Heart right ventricle (tissue), 16 donors: ENCODE data around the gene B3GNT5. TPM values are rescaled to one million over a fixed set of nuclear protein-coding genes. Genes with fewer than 3 reads are reported as not detected.

Experiments used
- ATAC-seq, 8 donors: fragments of 200-7000 bp; cut with Tn5 transposase; one replicate each; pipeline ENCODE4 v1.9.1; 2020; ENCODE audit warnings: mild to moderate bottlenecking in 8 of 8, moderate library complexity in 8 of 8, moderate number of reproducible peaks in 1 of 8
- DNase-seq, 2 donors: peaks; one replicate each; pipeline ENCODE4 v3.0.0-alpha.2; 2020
- H3K27ac ChIP-seq, 10 donors: fragments of 200-600 bp; sonication (generic) in 2 of 10; one replicate each; pipeline versions ENCODE4 v1.5.0 to v1.8.0; 2020 to 2022; ENCODE audit warnings: mild to moderate bottlenecking in 3 of 10
- H3K27me3 ChIP-seq, 7 donors: fragments of 200-600 bp; one replicate each; pipeline ENCODE4 v1.8.0; 2021 to 2022; ENCODE audit warnings: mild to moderate bottlenecking in 2 of 7
- H3K36me3 ChIP-seq, 9 donors: fragments of 200-600 bp; sonication (generic) in 1 of 9; one replicate each; pipeline versions ENCODE4 v1.5.0 to v1.8.0; 2020 to 2022; ENCODE audit warnings: mild to moderate bottlenecking in 2 of 9
- H3K4me1 ChIP-seq, 9 donors: fragments of 200-600 bp; sonication (generic) in 1 of 9; one replicate each; pipeline versions ENCODE4 v1.5.0 to v1.8.0; 2020 to 2022; ENCODE audit warnings: mild to moderate bottlenecking in 4 of 9
- H3K4me3 ChIP-seq, 10 donors: fragments of 200-600 bp; sonication (generic) in 2 of 10; one replicate each; pipeline versions ENCODE4 v1.5.0 to v1.8.0; 2020 to 2022; ENCODE audit warnings: mild to moderate bottlenecking in 7 of 10, moderate library complexity in 2 of 10
- H3K9me3 ChIP-seq, 11 donors: fragments of 200-600 bp in 10 of 11; sonication (generic) in 2 of 11; one replicate each; pipeline versions ENCODE4 v1.5.0 to v1.8.0; 2013 to 2022; ENCODE audit warnings: mild to moderate bottlenecking in 2 of 11, control low read depth in 1 of 11, moderate library complexity in 1 of 11
- CTCF ChIP-seq, 9 donors: fragments of 200-600 bp; sonication (generic) in 2 of 9; IDR thresholded peaks; one replicate each; pipeline versions ENCODE4 v1.5.0 to v1.8.0; 2021 to 2022; ENCODE audit warnings: antibody characterized with exemption in 9 of 9, mild to moderate bottlenecking in 5 of 9, moderate library complexity in 1 of 9
- WGBS, 2 donors: extraction: QIAGEN DNeasy Blood & Tissue Kit; methylation state at CpG; one replicate each; pipeline ENCODE4 v1.1.7; 2013; ENCODE audit warnings: inconsistent platforms in 1 of 2; 5-methylcytosine and 5-hydroxymethylcytosine counted together
- intact Hi-C, 10 donors: fragments of 100-400 bp; cut with DNase I; formaldehyde crosslinking; loops; one replicate each; pipeline versions ENCODE4 v1.11.1 to v1.14.2; 2022
- polyA plus RNA-seq, 2 donors: library from polyadenylated mRNA; stranded (reverse); fragments of 200-250 nt; gene quantifications; one replicate each; pipeline ENCODE4 v1.2.3, GENCODE V29; 2013
- total RNA-seq, 10 donors: library from RNA; stranded (reverse); fragmentation: NEBNext Ultra II Directional in 3 of 10; extraction: Animal tissue kit (Norgen Biotek cat#: 25700) in 3 of 10; gene quantifications; one replicate each; pipeline versions ENCODE4 v1.2.1 to v1.2.4, GENCODE V29; 2021 to 2023
- donor health status: Arrhythmogenic right ventricular cardiomyopathy.
- donor health status: ischemic (EF 13 %, LVEDD 7.1; RV severe dilation, severe dysfunction).
- donor health status: healthy with polysubstance abuse.
- donor health status: DM: no; HTN: yes; CAD: no.
- donor health status: DM: no; HTN: no; CAD: no.
- donor health status: ischemic (EF 25% LVEDD 6.9; RV normal size, moderate dysfunction).
- donor health status: ischemic (EF 25% LVEDD 5.7; RV mildly dilated, moderate dysfunction).
- donor health status: healthy.
- donor health status: DM: yes; HTN: yes; CAD: no.
- donor health status: Ischemic cardiomyopathy.
- donor health status: ischemic (EF 35%, LVEDD 5.7; RV mildly dilated, moderate dysfunction).
- donor health status: nonischemic (EF 11% LVEDD 7.7; RV severe dilation, severe dysfunction).
- donor health status: DM: yes; HTN: yes; CAD: no.
- donor health status: PGD.
- donor health status: ischemic (EF 29% LVEDD 5.4; RV normal size, mild dysfunction).
- donor health status: nonischemic (EF 23%, LVEDD 6.1; RV moderate dilation, normal function).

B3GNT5 gene
- total and polyA plus RNA-seq, 12 donors, result 1.7 to 9.0 (median 4.6) TPM

GRCh38 chr3:183300996-183301562, 48.0 kb downstream of the B3GNT5 start:
- intact Hi-C loops, result loop anchor here in 2 of 10 donors (5.0 to 10.0 kb wide), 2 partner anchors 46 to 49 kb away; partner anchors contain the start of gene B3GNT5 (in 2 of the 2)
- Histone ChIP-seq H3K9me3 (no peaks in the 10 kb centered on the region), H3K36me3 (no peaks in the 10 kb centered on the region), H3K4me3 (no peak overlapping the region), H3K27me3 (no peaks in the 10 kb centered on the region), H3K4me1 (peaks cover 0 to 31% (median 7%) of the 10 kb centered on the region in 9 donors), H3K27ac (peak overlapping the region in 1 of 10 donors; percentile 57)
- WGBS, 2 donors, result 95 to 97% methylated on average over 6 of the region's 6 CpGs
- DNase-seq (no peak), ATAC-seq (no peak)
- no peak for TF ChIP-seq CTCF (IDR thresholded peaks at IDR 0.05)

GRCh38 chr3:183301937-183302580, 49.0 kb downstream of the B3GNT5 start:
- DNase-seq (no peak), ATAC-seq (peak in 3 of 8 donors; percentile 32 to 50 (median 43))
- Histone ChIP-seq H3K36me3 (no peaks in the 10 kb centered on the region), H3K4me1 (peaks cover 0 to 36% (median 13%) of the 10 kb centered on the region in 9 donors), H3K9me3 (no peaks in the 10 kb centered on the region), H3K27ac (peak overlapping the region in 2 of 10 donors; percentile 15 to 57), H3K4me3 (peak overlapping the region in 1 of 10 donors; percentile 4), H3K27me3 (no peaks in the 10 kb centered on the region)
- 51 to 52% methylated on average over 8 of the region's 8 CpGs for WGBS, 2 donors
- intact Hi-C loops, result loop anchor here in 2 of 10 donors (5.0 to 10.0 kb wide), 2 partner anchors 47 to 50 kb away; partner anchors contain the start of gene B3GNT5 (in 2 of the 2)
- TF ChIP-seq CTCF (IDR thresholded peaks at IDR 0.05), result no peak

GRCh38 chr3:183303690-183304089, 50.6 kb downstream of the B3GNT5 start:
- no peak for TF ChIP-seq CTCF (IDR thresholded peaks at IDR 0.05)
- Histone ChIP-seq H3K9me3 (no peaks in the 10 kb centered on the region), H3K27ac (no peak overlapping the region), H3K36me3 (no peaks in the 10 kb centered on the region), H3K27me3 (no peaks in the 10 kb centered on the region), H3K4me1 (peaks cover 0 to 48% (median 14%) of the 10 kb centered on the region in 9 donors), H3K4me3 (no peak overlapping the region)
- no peak for ATAC-seq
- no peak for DNase-seq
- WGBS, 2 donors, result 91 to 92% methylated on average over 2 of the region's 2 CpGs
- intact Hi-C loops, result loop anchor here in 2 of 10 donors (5.0 to 10.0 kb wide), 2 partner anchors 49 to 51 kb away; partner anchors contain the start of gene B3GNT5 (in 2 of the 2)

GRCh38 chr3:183306798-183307671, 54.0 kb downstream of the B3GNT5 start:
- intact Hi-C loops, result loop anchor here in 1 of 10 donors (10.0 kb wide), 1 partner anchor 52 kb away; the partner anchor contains the start of gene B3GNT5
- TF ChIP-seq CTCF (IDR thresholded peaks at IDR 0.05), result no peak
- Histone ChIP-seq H3K27me3 (no peaks in the 10 kb centered on the region), H3K4me1 (peaks cover 0 to 50% (median 17%) of the 10 kb centered on the region in 9 donors), H3K36me3 (no peaks in the 10 kb centered on the region), H3K27ac (peak overlapping the region in 6 of 10 donors; percentile 36 to 82 (median 41)), H3K4me3 (no peak overlapping the region), H3K9me3 (no peaks in the 10 kb centered on the region)
- ATAC-seq (peak; percentile 75 to 94 (median 90)), DNase-seq (peak; percentile 62 to 78)
- WGBS, 2 donors, result 50% methylated on average over 9 of the region's 9 CpGs
